ENCODE data around the gene SLC17A4.

- TF ChIP-seq CTCF (IDR thresholded peaks at IDR 0.05), result no peak
- no peak for TF ChIP-seq POLR2A (IDR thresholded peaks at IDR 0.05)
These were observed 26.6 kb downstream of the SLC17A4 start for GRCh38 chr6:25781134-25781533.
